ENCODE data around the gene FAM151A.

Gene FAM151A

GRCh38 chr1:54574158-54574778 lies 49.1 kb downstream of the FAM151A start:
- no peak for TF ChIP-seq CTCF (IDR thresholded peaks at IDR 0.05; ENCODE audit: low read depth, low read length)
- DNase-seq (ENCODE audit: extremely low read depth, low read depth) = no peak

DNA sequence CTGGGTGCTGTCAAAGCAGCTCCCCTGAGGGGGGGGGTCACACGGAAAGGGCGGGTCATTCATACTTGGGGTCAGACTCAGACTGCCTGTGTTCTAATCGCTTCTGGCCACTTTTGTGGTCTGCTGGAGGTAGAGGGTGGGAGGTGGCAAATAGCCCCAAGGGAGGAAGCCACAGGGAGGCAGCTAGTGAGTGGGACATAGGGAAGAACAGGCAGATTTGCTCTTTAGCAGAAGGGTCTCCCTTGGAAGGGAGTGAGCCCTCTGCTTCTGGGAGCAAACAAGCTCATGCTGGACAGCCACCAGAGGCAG lies 50.8 kb downstream of the FAM151A start:
- TF ChIP-seq CTCF (IDR thresholded peaks at IDR 0.05; ENCODE audit: low read depth, low read length) = no peak
- no peak for DNase-seq (ENCODE audit: extremely low read depth, low read depth)

- no peak for DNase-seq (ENCODE audit: extremely low read depth, low read depth)
- TF ChIP-seq CTCF (IDR thresholded peaks at IDR 0.05; ENCODE audit: low read depth, low read length) = no peak
These were observed 51.4 kb downstream of the FAM151A start for GRCh38 chr1:54571803-54572541.

DNA sequence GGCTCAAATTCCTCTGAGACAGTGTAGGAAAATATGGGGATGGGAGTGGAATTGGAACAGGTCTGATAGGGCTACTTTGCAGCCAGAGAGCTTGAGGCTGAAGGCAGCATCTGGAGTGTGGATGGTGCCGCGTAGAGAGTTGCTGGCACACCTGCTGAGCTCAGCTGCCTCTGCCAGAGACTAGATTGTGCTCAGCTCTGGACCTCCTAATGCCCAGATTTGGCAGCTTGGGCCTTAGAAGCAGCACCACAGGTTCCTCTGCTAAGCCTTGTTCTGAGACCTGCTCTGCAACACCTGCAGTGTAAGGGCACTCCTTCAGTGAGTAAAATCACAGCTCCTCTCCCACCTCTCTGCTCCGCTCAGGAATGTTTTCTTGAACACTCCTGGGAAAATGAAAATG lies 52.0 kb downstream of the FAM151A start:
- no peak for DNase-seq (ENCODE audit: extremely low read depth, low read depth)
- TF ChIP-seq CTCF (IDR thresholded peaks at IDR 0.05; ENCODE audit: low read depth, low read length) = no peak

DNA sequence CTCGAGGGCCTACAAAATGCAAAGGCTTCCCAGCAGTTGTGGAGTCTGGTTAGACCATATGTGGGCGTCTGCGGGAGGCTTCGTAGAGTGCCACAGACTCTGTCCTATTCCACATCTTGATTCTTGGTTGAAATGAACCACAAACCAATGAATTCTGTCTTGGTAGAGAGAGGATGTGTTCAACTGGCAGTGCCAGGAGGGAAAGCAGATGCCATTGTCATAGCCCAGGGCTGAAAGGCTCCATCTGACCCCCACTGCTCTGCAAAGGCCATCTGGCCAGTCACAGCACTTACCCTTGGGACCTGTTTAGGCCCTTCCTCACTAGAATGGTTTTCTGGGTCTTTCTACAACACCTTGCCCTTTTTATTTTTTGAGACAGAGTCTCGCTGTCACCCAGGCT lies 53.2 kb downstream of the FAM151A start:
- no peak for DNase-seq (ENCODE audit: extremely low read depth, low read depth)
- TF ChIP-seq CTCF (IDR thresholded peaks at IDR 0.05; ENCODE audit: low read depth, low read length) = no peak

- no peak for DNase-seq (ENCODE audit: extremely low read depth, low read depth)
- no peak for TF ChIP-seq CTCF (IDR thresholded peaks at IDR 0.05; ENCODE audit: low read depth, low read length)
These were observed 54.0 kb downstream of the FAM151A start for GRCh38 chr1:54569339-54569738.

- DNase-seq (ENCODE audit: extremely low read depth, low read depth) = no peak
- TF ChIP-seq CTCF (IDR thresholded peaks at IDR 0.05; ENCODE audit: low read depth, low read length) = no peak
These were observed 55.4 kb downstream of the FAM151A start for GRCh38 chr1:54567961-54568360.
